Osteocyte (in vitro differentiated cells): Measurements from ENCODE around the gene NBPF20. TPM values are rescaled to one million over a fixed set of nuclear protein-coding genes. Genes with fewer than 3 reads are reported as not detected.
"Not testable (repeated sequence)": the region's sequence is repeated elsewhere in the genome, so short reads cannot be mapped to it uniquely, and the experiment has no call there.

Experiments used
- DNase-seq: peaks from one replicate; pipeline ENCODE4 v3.0.0; 2021; ENCODE audit warnings: mixed read lengths; ENCODE audit not compliant: unreplicated experiment; ENCODE audit errors: extremely low spot score
- H3K27ac Mint-ChIP-seq: one replicate; pipeline ENCODE4 v1.8.0; 2021; ENCODE audit warnings: mild to moderate bottlenecking, mixed read lengths; ENCODE audit not compliant: unreplicated experiment
- H3K27me3 Mint-ChIP-seq: one replicate; pipeline ENCODE4 v1.8.0; 2021; ENCODE audit warnings: mixed read lengths; ENCODE audit not compliant: unreplicated experiment
- H3K36me3 Mint-ChIP-seq: one replicate; pipeline ENCODE4 v1.8.0; 2021; ENCODE audit warnings: mixed read lengths; ENCODE audit not compliant: unreplicated experiment
- H3K4me1 Mint-ChIP-seq: one replicate; pipeline ENCODE4 v1.8.0; 2021; ENCODE audit warnings: mixed read lengths; ENCODE audit not compliant: unreplicated experiment
- H3K4me3 Mint-ChIP-seq: one replicate; pipeline ENCODE4 v1.8.0; 2021; ENCODE audit warnings: mild to moderate bottlenecking, moderate library complexity, mixed read lengths; ENCODE audit not compliant: unreplicated experiment
- H3K9me3 Mint-ChIP-seq: one replicate; pipeline ENCODE4 v1.8.0; 2021; ENCODE audit warnings: mixed read lengths; ENCODE audit not compliant: unreplicated experiment
- total RNA-seq: library from RNA; stranded (reverse); gene quantifications from 2 replicates; pipeline ENCODE4 v1.2.1, GENCODE V29; 2021
- TF ChIP-seq, protein P1 (sequence below): fragments of 200-600 bp; sonication (generic); IDR thresholded peaks from 2 replicates; pipeline ENCODE4 v1.5.0; 2021; ENCODE audit warnings: antibody characterized with exemption, mild to moderate bottlenecking, moderate library complexity

NBPF20 gene
- total RNA-seq, 1 donor from 2014 or later: 4.0 TPM

DNA sequence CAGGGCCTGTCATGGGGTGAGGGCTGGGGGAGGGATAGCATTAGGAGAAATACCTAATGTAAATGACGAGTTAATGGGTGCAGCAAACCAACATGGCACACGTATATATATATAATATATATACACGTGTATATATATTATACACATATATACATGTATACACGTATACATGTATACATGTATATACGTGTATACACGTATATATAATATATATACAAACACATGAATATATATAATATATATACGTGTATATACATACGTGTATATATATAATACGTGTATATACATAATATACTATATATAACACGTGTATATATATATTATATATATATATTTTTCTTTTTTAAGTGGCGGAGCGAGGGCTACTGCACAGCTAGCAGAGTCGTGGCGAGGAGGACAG, 18.1 kb downstream of the NBPF20 start:
- H3K27me3 Mint-ChIP-seq, H3K9me3 Mint-ChIP-seq, DNase-seq, H3K36me3 Mint-ChIP-seq, H3K4me3 Mint-ChIP-seq, H3K27ac Mint-ChIP-seq, H3K4me1 Mint-ChIP-seq: not testable (repeated sequence)

DNA sequence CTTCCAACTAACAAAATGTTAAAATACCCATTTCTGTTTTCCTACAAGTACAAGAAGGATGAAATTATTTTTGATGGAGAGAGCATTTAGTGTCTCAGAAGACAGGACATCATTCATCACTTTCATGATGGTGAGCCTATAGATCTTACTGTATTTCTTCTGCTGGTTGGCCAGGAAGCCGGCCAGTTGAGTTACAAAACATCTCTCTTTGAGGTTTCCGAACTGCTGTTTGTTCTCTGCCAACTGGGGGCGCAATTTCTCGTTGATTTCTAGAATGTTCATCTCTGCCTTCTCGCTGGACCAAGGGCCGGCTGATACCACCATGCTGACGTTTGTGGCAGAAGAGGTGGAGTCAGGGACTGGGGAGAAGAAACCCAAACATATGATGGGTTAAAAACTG, 20.5 kb downstream of the NBPF20 start:
- TF ChIP-seq, protein P1, sequence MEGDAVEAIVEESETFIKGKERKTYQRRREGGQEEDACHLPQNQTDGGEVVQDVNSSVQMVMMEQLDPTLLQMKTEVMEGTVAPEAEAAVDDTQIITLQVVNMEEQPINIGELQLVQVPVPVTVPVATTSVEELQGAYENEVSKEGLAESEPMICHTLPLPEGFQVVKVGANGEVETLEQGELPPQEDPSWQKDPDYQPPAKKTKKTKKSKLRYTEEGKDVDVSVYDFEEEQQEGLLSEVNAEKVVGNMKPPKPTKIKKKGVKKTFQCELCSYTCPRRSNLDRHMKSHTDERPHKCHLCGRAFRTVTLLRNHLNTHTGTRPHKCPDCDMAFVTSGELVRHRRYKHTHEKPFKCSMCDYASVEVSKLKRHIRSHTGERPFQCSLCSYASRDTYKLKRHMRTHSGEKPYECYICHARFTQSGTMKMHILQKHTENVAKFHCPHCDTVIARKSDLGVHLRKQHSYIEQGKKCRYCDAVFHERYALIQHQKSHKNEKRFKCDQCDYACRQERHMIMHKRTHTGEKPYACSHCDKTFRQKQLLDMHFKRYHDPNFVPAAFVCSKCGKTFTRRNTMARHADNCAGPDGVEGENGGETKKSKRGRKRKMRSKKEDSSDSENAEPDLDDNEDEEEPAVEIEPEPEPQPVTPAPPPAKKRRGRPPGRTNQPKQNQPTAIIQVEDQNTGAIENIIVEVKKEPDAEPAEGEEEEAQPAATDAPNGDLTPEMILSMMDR: peak; percentile 9
- H3K27ac Mint-ChIP-seq, H3K9me3 Mint-ChIP-seq, H3K36me3 Mint-ChIP-seq, H3K4me3 Mint-ChIP-seq, H3K4me1 Mint-ChIP-seq, DNase-seq, H3K27me3 Mint-ChIP-seq: not testable (repeated sequence)

DNA sequence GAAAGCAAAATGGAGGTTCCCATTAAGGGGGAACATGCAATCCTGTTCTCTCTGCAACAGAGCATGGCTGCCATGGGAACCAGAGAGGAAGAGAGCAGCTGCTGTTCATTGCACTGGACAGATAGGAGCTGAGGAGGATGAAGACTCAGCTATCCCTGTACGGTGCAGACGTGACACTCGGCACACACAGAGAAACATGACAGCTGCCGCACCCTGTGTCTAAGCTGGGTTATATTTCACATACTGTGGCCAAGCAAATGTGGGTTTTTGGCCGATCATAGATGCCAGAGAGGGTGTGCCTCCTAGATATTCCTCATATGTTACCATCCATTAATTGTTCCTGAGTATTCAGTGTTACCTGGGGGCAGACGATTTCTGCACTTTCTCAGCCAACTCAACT, 24.7 kb downstream of the NBPF20 start:
- DNase-seq, H3K4me3 Mint-ChIP-seq, H3K36me3 Mint-ChIP-seq, H3K4me1 Mint-ChIP-seq, H3K27ac Mint-ChIP-seq, H3K27me3 Mint-ChIP-seq, H3K9me3 Mint-ChIP-seq: not testable (repeated sequence)

Other genes with a start within 250 kb of the NBPF20 start
- gene PPIAL4D, start 183.4 kb downstream of the NBPF20 start, total RNA-seq: not detected in 2 replicates
- gene GPR89A, start 182.4 kb upstream of the NBPF20 start, total RNA-seq: 22.9 and 24.4 TPM in 2 replicates